Keratinocyte (primary cell): ENCODE data around the gene ZFAND6. TPM values are rescaled to one million over a fixed set of nuclear protein-coding genes. Genes with fewer than 3 reads are reported as not detected.
A peak's percentile ranks its signal among the peaks of the same experiment; 100 is the strongest.

Experiments
- DNase-seq: peaks from one replicate; pipeline ENCODE4 v3.0.0-alpha.2; 2011; ENCODE audit warnings: low read depth, missing footprints, low spot score
- FAIRE-seq: peaks from 2 replicates; lab custom pipeline; 2011; peaks lifted over from hg19 to GRCh38; lab: Jason Lieb, UNC
- H2AFZ ChIP-seq: 2 replicates; pipeline ENCODE4 v1.6.0; 2012; ENCODE audit warnings: low read length, control low read depth, inconsistent platforms; ENCODE audit not compliant: control insufficient read depth
- H3K27ac ChIP-seq: 2 replicates; pipeline ENCODE4 v1.5.1; 2011; ENCODE audit warnings: low read length; ENCODE audit not compliant: control insufficient read depth, insufficient read depth
- H3K27me3 ChIP-seq: 3 replicates; pipeline ENCODE4 v1.6.0; 2011; ENCODE audit warnings: low read length; ENCODE audit not compliant: control insufficient read depth, insufficient read depth; ENCODE audit errors: extremely low read depth
- H3K36me3 ChIP-seq, 2 experiments: 2 replicates in 1 of 2; 3 replicates in 1 of 2; pipeline ENCODE4 v1.5.1; 2011; ENCODE audit warnings: low read length in 2 of 2, mild to moderate bottlenecking in 1 of 2; ENCODE audit not compliant: control insufficient read depth in 2 of 2, insufficient read depth in 2 of 2; ENCODE audit errors: extremely low read depth in 1 of 2
- H3K4me1 ChIP-seq: 3 replicates; pipeline ENCODE4 v1.5.1; 2011; ENCODE audit warnings: low read length; ENCODE audit not compliant: control insufficient read depth, insufficient read depth; ENCODE audit errors: extremely low read depth
- H3K4me2 ChIP-seq: 3 replicates; pipeline ENCODE4 v1.6.0; 2011; ENCODE audit warnings: low read depth, low read length; ENCODE audit not compliant: control insufficient read depth, insufficient read depth; ENCODE audit errors: extremely low read depth
- H3K4me3 ChIP-seq, 3 experiments: fragments of 200-600 bp in 1 of 3; sonication (generic) in 1 of 3; 2 replicates in 2 of 3; 3 replicates in 1 of 3; pipeline ENCODE4 v1.5.1; 2011 to 2016; ENCODE audit warnings: low read length in 3 of 3, mild to moderate bottlenecking in 3 of 3, control low read depth in 2 of 3, inconsistent platforms in 1 of 3, low read depth in 1 of 3, mixed read lengths in 1 of 3, mixed run types in 1 of 3, moderate library complexity in 1 of 3; ENCODE audit not compliant: control insufficient read depth in 2 of 3, insufficient read depth in 2 of 3; ENCODE audit errors: extremely low read depth in 1 of 3
- H3K79me2 ChIP-seq: 2 replicates; pipeline ENCODE4 v1.6.0; 2012; ENCODE audit warnings: low read length; ENCODE audit not compliant: control insufficient read depth, insufficient read depth
- H3K9ac ChIP-seq: 3 replicates; pipeline ENCODE4 v1.6.0; 2011; ENCODE audit warnings: low read length; ENCODE audit not compliant: control insufficient read depth, insufficient read depth; ENCODE audit errors: extremely low read depth
- H3K9me1 ChIP-seq: 3 replicates; pipeline ENCODE4 v1.6.0; 2011; ENCODE audit warnings: low read length; ENCODE audit not compliant: control insufficient read depth, insufficient read depth; ENCODE audit errors: extremely low read depth
- H3K9me3 ChIP-seq: 2 replicates; pipeline ENCODE4 v1.5.1; 2012; ENCODE audit warnings: low read depth, low read length; ENCODE audit not compliant: control insufficient read depth
- H4K20me1 ChIP-seq: 3 replicates; pipeline ENCODE4 v1.6.0; 2011; ENCODE audit warnings: low read length; ENCODE audit not compliant: control insufficient read depth, insufficient read depth; ENCODE audit errors: extremely low read depth
- EZH2 ChIP-seq: IDR thresholded peaks from one replicate; pipeline ENCODE4 v1.6.1; 2012; ENCODE audit warnings: inconsistent platforms, mild to moderate bottlenecking, low read length, moderate library complexity
- dilution Hi-C: fragments of 300-500 bp; cut with MboI; formaldehyde crosslinking; loops from one replicate; pipeline ENCODE4 v1.7.0; 2020; ENCODE audit warnings: low sequenced_read_pairs; ENCODE audit not compliant: extremely low pct_ligation_motif_present
- polyA plus RNA-seq, 5 experiments: library from polyadenylated mRNA; depleted of rRNA in 3 of 5; stranded (reverse) in 3 of 5; stranded (forward) in 1 of 5; unstranded in 1 of 5; fragments of >200 nt; gene quantifications; 1 replicate in 1 of 5; 2 replicates in 3 of 5; 3 replicates in 1 of 5; pipeline versions ENCODE4 v1.2.1 to v1.2.3, GENCODE V29; 2011 to 2012; ENCODE audit warnings: missing spikeins in 2 of 5, low read depth in 1 of 5, low replicate concordance in 1 of 5
- TF ChIP-seq, protein P1 (sequence below), 3 experiments: IDR thresholded peaks in 1 of 3; conservative IDR thresholded peaks in 1 of 3; optimal IDR thresholded peaks in 1 of 3; 2 replicates in 2 of 3; 3 replicates in 1 of 3; pipeline versions ENCODE3 to v1.5.1; 2011; ENCODE audit warnings: low read length in 3 of 3, mild to moderate bottlenecking in 3 of 3, moderate library complexity in 2 of 3, control low read depth in 1 of 3, inconsistent platforms in 1 of 3; ENCODE audit not compliant: insufficient read depth in 2 of 3; ENCODE audit errors: extremely low read depth in 1 of 3

ZFAND6 gene
- polyA plus RNA-seq, 1 donor (not counting 4 experiments of a cell fraction or from before 2014, with no cell fraction given) = 142 TPM

DNA sequence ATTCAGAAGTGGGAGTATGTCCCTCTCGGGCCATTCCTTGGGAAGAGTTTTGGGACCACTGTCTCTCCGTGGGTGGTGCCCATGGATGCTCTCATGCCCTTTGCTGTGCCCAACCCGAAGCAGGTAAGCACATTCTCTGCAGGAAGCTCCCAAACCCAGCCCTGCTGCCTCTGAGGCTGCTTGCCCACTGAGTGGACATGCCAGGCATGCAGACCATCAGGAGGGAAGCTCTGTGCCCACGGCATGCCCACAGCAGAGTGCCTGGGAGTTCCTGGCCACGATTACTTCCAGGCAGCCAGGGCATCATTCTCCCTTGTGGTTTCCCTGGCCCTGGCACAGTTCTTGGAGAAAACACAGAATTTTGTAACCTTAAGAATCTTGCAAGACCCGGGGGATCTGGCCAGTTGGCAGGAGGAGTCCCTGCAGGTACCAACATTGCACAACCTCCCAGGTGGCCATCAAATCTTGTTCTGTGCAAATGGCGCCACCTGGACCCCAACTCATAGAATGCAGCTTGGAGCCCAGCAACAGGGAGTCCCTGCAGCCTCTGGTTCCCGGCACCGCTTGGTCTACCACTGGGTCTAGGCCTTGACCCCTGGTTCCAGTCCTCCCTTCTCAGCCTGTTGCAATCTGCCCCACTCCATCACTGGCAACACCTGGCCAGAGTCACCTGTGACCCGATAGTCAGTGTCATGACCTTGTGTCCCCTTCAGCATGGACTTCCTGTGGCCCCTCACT lies 113.7 kb downstream of the ZFAND6 start:
- DNase-seq (no peak), FAIRE-seq (peak; percentile 29)
- Histone ChIP-seq H3K4me1 (peaks cover 6% of the 10 kb centered on the region), H4K20me1 (no peaks in the 10 kb centered on the region), H3K4me2 (no peak overlapping the region), H3K4me3 (no peak overlapping the region), H3K27me3 (no peaks in the 10 kb centered on the region), H2AFZ (no peak overlapping the region), H3K27ac (no peak overlapping the region), H3K36me3 (peaks cover 0 to 15% of the 10 kb centered on the region in 2 experiments), H3K9me1 (no peaks in the 10 kb centered on the region), H3K79me2 (no peaks in the 10 kb centered on the region), H3K9me3 (no peaks in the 10 kb centered on the region), H3K9ac (no peak overlapping the region)
- no peak for TF ChIP-seq EZH2
- TF ChIP-seq, protein P1, sequence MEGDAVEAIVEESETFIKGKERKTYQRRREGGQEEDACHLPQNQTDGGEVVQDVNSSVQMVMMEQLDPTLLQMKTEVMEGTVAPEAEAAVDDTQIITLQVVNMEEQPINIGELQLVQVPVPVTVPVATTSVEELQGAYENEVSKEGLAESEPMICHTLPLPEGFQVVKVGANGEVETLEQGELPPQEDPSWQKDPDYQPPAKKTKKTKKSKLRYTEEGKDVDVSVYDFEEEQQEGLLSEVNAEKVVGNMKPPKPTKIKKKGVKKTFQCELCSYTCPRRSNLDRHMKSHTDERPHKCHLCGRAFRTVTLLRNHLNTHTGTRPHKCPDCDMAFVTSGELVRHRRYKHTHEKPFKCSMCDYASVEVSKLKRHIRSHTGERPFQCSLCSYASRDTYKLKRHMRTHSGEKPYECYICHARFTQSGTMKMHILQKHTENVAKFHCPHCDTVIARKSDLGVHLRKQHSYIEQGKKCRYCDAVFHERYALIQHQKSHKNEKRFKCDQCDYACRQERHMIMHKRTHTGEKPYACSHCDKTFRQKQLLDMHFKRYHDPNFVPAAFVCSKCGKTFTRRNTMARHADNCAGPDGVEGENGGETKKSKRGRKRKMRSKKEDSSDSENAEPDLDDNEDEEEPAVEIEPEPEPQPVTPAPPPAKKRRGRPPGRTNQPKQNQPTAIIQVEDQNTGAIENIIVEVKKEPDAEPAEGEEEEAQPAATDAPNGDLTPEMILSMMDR (optimal IDR thresholded peaks at IDR 0.05 in 1 of 3, IDR thresholded peaks at IDR 0.05 in 1 of 3, conservative IDR thresholded peaks at IDR 0.05 in 1 of 3; ENCODE audit: extremely low read depth in 1 of 3, insufficient read depth in 2 of 3, low read length in 3 of 3) = peak; percentile 79 to 87 (median 82)
- dilution Hi-C loops = no loop called here

DNA sequence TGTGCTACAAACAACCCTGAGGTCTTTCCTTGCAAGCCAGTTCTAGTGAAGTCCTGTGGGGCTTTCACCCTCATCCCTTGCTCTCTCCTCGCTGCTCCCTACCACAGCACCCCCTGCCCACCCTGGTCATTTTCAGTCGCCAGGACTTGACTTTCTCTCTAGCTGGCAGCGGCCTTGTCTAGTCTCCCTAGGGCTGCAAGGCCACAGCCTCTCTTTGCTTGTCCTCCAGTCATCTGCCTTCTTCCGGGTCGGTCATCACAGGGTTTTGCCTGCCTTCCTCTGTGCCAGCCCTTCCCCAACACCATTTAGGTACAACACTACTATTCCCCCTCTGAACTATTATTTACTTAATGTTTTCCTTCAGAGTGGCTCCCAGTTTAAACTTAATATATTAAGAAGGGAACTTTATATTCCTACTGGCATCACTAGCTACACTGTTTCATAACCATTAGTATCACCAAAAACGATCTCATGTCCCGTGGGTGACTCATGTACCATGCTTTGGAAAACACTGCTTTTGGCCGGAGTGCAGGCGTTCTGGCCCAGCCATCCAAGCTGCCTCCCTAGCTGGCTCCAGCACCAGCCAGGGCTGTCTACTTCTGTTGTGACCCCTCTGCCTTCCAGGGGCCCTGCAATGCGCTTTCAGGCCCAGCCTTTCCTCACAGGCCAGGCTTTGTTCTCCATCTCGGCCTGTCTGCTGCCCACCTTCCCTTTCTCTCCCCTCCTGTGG lies 114.7 kb downstream of the ZFAND6 start:
- Histone ChIP-seq H3K4me2 (no peak overlapping the region), H3K27ac (no peak overlapping the region), H3K36me3 (peaks cover 0 to 15% of the 10 kb centered on the region in 2 experiments), H3K9ac (no peak overlapping the region), H2AFZ (no peak overlapping the region), H3K27me3 (no peaks in the 10 kb centered on the region), H3K79me2 (no peaks in the 10 kb centered on the region), H4K20me1 (no peaks in the 10 kb centered on the region), H3K4me3 (no peak overlapping the region), H3K9me3 (no peaks in the 10 kb centered on the region), H3K9me1 (no peaks in the 10 kb centered on the region), H3K4me1 (peaks cover 6% of the 10 kb centered on the region)
- TF ChIP-seq, protein P1 (optimal IDR thresholded peaks at IDR 0.05 in 1 of 3, IDR thresholded peaks at IDR 0.05 in 1 of 3, conservative IDR thresholded peaks at IDR 0.05 in 1 of 3; ENCODE audit: extremely low read depth in 1 of 3, insufficient read depth in 2 of 3, low read length in 3 of 3) = no peak
- no peak for TF ChIP-seq EZH2
- DNase-seq (no peak), FAIRE-seq (no peak)
- dilution Hi-C loops = no loop called here
